Measurements from ENCODE around the gene SSH2.

Gene SSH2

GRCh38 chr17:29650396-29650795, 279.6 kb downstream of the SSH2 start:
- no peaks in the 10 kb centered on the region for H3K9me3 ChIP-seq (ENCODE audit: severe bottlenecking)
- H3K4me3 ChIP-seq (ENCODE audit: low read depth, low read length) = no peak overlapping the region
- no peak overlapping the region for H3K27ac ChIP-seq
- no peaks in the 10 kb centered on the region for H3K27me3 ChIP-seq (ENCODE audit: insufficient read depth, low read depth, severe bottlenecking)
- peaks cover 4% of the 10 kb centered on the region; the same call in 1 of the 2 replicates for H3K36me3 ChIP-seq
- TF ChIP-seq CTCF (IDR thresholded peaks at IDR 0.05; ENCODE audit: low read depth, low read length) = no peak
- DNase-seq = no peak

DNA sequence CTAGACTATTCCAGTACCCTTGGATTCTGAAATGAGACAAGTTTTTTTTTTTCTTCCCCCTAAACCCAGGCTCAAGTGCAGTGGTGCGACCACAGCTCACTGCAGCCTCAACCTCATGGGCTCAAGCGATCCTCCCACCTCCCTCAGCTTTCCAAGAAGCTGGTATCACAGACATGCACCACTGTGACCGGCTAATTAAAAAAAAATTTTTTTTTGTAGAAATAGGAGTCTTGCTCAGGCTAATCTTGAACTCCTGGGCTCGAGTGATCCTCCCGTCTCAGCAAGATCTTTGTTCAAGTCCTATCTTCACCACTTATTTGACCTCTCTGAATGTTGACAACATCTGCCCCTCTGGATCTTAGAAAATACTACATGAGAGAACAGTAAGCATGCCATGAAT, 280.7 kb downstream of the SSH2 start:
- peaks cover 2% of the 10 kb centered on the region; the same call in 1 of the 2 replicates for H3K36me3 ChIP-seq
- no peak for DNase-seq

GRCh38 chr17:29648005-29648404, 282.0 kb downstream of the SSH2 start:
- H3K36me3 ChIP-seq = peaks cover 2% of the 10 kb centered on the region; the same call in 1 of the 2 replicates
- DNase-seq = no peak
- no peaks in the 10 kb centered on the region for H3K27me3 ChIP-seq (ENCODE audit: insufficient read depth, low read depth, severe bottlenecking)
- no peaks in the 10 kb centered on the region for H3K9me3 ChIP-seq (ENCODE audit: severe bottlenecking)
- no peak overlapping the region for H3K4me3 ChIP-seq (ENCODE audit: low read depth, low read length)
- H3K27ac ChIP-seq = no peak overlapping the region
- no peak for TF ChIP-seq CTCF (IDR thresholded peaks at IDR 0.05; ENCODE audit: low read depth, low read length)

More for the DNA sequence above, 280.7 kb downstream of the SSH2 start:
- H3K27ac ChIP-seq = no peak overlapping the region
- TF ChIP-seq CTCF (IDR thresholded peaks at IDR 0.05; ENCODE audit: low read depth, low read length) = no peak
- no peak overlapping the region for H3K4me3 ChIP-seq (ENCODE audit: low read depth, low read length)
- H3K9me3 ChIP-seq (ENCODE audit: severe bottlenecking) = no peaks in the 10 kb centered on the region
- H3K27me3 ChIP-seq (ENCODE audit: insufficient read depth, low read depth, severe bottlenecking) = no peaks in the 10 kb centered on the region

- no peak for TF ChIP-seq CTCF (IDR thresholded peaks at IDR 0.05; ENCODE audit: low read depth, low read length)
- no peaks in the 10 kb centered on the region for H3K9me3 ChIP-seq (ENCODE audit: severe bottlenecking)
- H3K27me3 ChIP-seq (ENCODE audit: insufficient read depth, low read depth, severe bottlenecking) = no peaks in the 10 kb centered on the region
- H3K36me3 ChIP-seq = peaks cover 2% of the 10 kb centered on the region; the same call in 1 of the 2 replicates
- DNase-seq = no peak
- no peak overlapping the region for H3K4me3 ChIP-seq (ENCODE audit: low read depth, low read length)
- no peak overlapping the region for H3K27ac ChIP-seq
Measured at GRCh38 chr17:29645515-29646051, 284.4 kb downstream of the SSH2 start.

- Histone ChIP-seq H3K27me3 (ENCODE audit: insufficient read depth, low read depth, severe bottlenecking) (no peaks in the 10 kb centered on the region), H3K27ac (no peak overlapping the region)
- DNase-seq = no peak
Measured at GRCh38 chr17:29643817-29644160, 286.2 kb downstream of the SSH2 start.

More at GRCh38 chr17:29643817-29644160, 286.2 kb downstream of the SSH2 start:
- Histone ChIP-seq H3K36me3 (peaks cover 5% of the 10 kb centered on the region; the same call in 1 of the 2 replicates), H3K4me3 (ENCODE audit: low read depth, low read length) (no peak overlapping the region), H3K9me3 (ENCODE audit: severe bottlenecking) (no peaks in the 10 kb centered on the region)
- no peak for TF ChIP-seq CTCF (IDR thresholded peaks at IDR 0.05; ENCODE audit: low read depth, low read length)

All from WERI-Rb-1 (cell line).